ENCODE results near the gene CADPS2.

CADPS2 gene

GRCh38 chr7:122886357-122887081, at the start of gene CADPS2:
Gene CADPS2, minus strand, starts transcription at chr7:122886460. Its CDS starts 123 bp downstream, at chr7:122886337.
- DNase-seq (ENCODE audit: low spot score), result no peak

DNA sequence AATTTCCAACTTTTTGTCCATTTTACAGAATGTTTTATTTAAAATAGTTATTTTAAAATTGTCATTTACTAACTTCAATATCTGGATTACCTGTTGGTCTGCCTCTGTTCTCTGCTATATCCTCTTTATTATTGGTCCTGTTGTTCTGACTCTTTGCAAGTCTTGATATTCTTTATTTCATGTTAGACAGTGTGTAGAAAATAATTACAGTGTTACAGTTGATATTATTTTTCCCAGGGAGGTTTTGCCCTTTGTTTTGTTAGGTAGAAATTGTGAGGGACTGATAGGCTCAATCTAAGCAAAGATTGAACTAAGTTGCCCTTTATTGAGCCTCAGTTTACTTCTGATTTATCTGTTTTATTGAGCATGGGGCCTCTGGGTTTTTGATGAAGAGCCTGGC, 49.4 kb upstream of the CADPS2 start:
- DNase-seq (ENCODE audit: low spot score), result no peak

GRCh38 chr7:122919643-122920181, 33.5 kb upstream of the CADPS2 start:
- DNase-seq (ENCODE audit: low spot score), result no peak

DNA sequence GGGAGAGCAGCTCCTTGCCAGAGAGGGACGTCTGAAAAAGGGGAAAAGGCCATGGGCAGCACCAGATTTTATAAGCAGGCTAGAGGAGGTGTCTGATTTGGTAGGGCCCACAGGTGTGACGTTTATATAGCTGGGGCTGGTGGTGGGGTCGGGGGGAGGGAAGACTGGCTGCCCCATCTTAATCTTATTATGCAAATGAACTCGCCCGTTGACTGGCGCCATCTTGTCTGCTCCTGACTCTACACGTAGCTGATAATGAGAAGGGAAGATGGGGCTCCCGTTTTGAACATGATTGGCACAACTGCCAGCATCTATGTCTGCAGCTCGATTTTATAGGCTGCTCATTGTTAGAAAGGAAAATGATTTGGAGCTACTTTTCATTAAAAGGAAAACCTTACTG, 28.6 kb upstream of the CADPS2 start:
- no peak for DNase-seq (ENCODE audit: low spot score)

GRCh38 chr7:122913608-122914007, 27.3 kb upstream of the CADPS2 start:
- DNase-seq (ENCODE audit: low spot score), result no peak

DNA sequence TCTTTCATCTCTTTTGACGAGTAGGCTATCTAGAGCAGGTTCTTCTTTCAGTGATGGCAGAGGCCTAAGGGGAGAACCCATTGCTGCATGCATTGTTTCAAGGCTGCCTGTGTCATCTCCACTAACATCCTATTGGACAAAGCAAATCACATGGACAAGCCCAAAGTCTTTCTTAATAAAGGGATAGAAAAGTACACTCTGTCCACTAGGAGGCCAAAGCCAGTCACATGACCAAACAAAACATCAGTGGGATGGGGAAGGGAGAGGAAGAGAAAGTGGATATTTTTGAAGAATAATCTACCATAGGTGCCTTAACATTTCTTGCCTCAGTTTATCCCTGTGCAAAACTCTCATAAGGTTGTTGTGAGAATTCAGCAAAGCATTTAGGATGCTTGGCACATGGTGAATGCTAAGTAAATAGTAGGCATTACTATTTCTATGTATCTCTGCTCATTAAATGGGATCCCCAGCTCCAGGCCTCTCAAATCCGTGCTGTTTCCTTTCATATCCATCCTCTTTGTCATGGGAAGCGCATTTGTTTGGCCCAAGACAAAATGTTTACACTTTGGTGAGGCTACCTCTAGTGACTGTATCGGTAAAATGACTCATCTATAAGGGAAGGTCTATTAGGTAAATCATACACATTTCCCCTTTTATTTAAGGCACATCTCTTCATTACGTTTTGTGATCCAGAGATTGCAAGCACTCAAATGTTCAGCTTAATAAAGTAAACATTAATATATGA, 16.7 kb upstream of the CADPS2 start:
- DNase-seq (ENCODE audit: low spot score), result no peak

- no peak for DNase-seq (ENCODE audit: low spot score)
Observed at GRCh38 chr7:122901250-122901649, 15.0 kb upstream of the CADPS2 start.

- no peak for DNase-seq (ENCODE audit: low spot score)
Observed at GRCh38 chr7:122896509-122896908, 10.2 kb upstream of the CADPS2 start.

GRCh38 chr7:122893486-122893885, 7.2 kb upstream of the CADPS2 start:
- no peak for DNase-seq (ENCODE audit: low spot score)

GRCh38 chr7:122889116-122889515, 2.9 kb upstream of the CADPS2 start:
- DNase-seq (ENCODE audit: low spot score), result no peak

DNA sequence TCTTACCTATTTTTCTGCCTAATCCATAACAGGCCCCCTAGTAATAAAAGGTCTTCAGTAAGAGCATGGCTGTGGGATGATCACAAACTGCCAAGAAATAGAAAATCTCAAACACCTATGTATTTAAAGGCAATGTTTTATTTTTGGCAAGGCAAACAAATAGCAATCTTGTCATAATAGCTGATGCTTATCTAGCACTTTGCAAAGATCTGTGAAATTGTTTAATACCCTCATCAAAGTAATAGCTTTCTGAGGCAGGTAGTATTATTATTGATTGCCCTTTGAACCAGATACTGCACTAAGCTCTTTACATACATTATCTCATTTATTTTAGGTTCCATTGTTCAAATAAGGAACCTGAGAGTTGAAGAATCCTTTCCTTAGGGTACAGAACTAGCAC, 1.6 kb upstream of the CADPS2 start:
- no peak for DNase-seq (ENCODE audit: low spot score)

GRCh38 chr7:122887198-122887597, 938 bp upstream of the CADPS2 start:
- DNase-seq (ENCODE audit: low spot score), result no peak

GRCh38 chr7:122885583-122886356, 490 bp downstream of the CADPS2 start:
- DNase-seq (ENCODE audit: low spot score), result no peak

DNA sequence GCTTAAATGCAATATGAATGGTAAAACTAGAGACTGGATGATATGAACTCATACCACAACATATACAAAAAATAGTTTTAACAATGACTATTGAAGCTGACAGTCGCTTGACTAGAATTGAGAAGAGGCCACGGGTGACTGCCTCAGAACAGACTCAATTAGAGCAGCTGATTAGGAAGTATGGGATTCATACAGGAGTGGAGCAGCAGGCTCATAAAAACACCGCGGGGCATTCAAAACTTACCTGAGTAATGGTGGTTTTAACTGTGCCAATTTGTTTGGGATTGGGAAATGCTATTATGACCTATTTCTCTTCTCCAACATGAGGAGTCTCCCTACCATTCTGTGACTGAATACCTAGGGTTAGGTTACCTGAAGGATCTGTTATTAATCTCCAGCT, 2.1 kb downstream of the CADPS2 start:
- no peak for DNase-seq (ENCODE audit: low spot score)

DNA sequence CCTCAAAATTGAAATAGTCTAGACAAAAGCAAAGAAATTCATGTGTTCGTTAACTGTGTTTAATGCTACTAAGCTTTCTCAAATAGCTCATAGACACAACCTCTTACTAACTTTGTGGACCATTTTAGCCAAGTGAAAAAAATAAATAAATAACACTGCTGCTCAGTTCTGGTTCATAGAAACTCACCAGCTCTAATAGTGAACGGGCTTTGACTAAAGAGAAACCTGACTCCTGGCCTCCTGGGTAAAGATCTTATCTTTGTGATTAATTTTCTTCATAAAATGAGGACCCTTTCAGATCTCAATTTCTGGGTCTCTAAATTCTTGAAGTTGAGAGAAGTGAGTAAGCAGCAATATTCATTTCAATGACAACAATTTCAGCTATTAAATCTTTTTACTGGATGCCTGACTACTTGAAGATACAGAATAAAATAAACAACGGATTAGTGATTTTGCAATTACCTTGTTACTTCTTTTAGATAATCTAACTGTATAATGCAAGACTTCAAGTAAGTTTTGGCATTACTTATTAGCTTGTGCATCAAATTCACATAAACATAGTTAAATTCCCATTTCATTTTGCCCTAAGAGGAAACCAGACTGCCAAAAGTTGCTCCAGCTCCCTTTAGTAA, 3.1 kb downstream of the CADPS2 start:
- DNase-seq (ENCODE audit: low spot score), result no peak

DNA sequence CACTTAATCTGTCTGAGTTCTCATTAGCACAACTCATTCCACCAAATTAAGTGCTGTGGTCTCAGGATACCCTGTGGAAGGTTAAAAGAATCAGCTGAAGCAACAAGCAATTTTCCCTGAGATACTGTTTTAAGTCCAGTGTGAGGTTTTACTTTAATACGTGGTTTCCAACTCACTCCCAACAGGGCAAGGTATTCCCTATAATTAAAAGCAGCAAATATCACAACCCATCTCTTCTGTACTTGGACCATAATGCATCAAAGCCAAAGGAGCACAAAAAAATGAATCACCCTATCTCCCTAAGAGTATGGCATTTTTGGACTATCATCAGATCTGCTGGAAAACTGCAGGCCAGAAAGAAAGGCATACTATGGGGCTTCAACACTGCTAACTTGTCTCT, 4.9 kb downstream of the CADPS2 start:
- DNase-seq (ENCODE audit: low spot score), result no peak

DNA sequence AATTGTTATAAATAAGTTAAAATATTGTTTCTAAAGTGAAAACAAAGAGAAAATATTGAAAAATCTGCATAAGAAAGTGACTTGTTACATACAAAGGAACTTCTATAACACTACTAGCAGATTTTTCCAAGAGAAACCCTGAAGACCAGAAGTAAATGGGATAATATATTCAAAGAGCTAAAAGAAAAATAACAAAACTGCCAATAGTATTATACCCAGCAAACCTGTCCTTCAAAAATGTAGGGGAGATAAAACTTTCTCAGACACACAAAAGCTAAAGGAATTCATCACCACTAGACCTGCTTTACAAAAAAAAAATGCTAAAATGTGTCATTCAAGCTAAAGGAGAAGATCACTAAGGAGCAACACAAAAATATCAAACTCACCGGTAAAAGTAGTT, 17.0 kb downstream of the CADPS2 start:
- DNase-seq (ENCODE audit: low spot score), result no peak

- DNase-seq (ENCODE audit: low spot score), result no peak
Observed at GRCh38 chr7:122867471-122867980, 18.7 kb downstream of the CADPS2 start.

DNA sequence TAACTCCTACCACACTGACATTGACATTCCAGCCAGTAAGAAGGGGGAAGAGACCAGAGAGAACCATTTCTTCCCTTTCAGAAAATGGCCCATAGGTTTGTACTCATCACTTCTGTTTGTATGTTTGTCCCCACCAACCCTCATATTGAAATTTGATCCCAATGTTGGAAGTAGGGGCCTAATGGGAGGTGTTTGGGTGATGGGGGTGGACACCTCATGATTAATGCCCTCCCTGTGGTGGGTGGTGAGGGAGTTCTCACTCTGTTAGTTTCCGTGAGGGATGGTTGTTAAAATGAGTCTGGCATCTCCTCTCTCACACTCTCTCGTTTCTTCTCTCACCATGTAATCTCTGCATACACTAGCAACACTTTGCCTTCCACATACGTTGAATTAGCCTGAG, 21.4 kb downstream of the CADPS2 start:
- DNase-seq (ENCODE audit: low spot score), result no peak

GRCh38 chr7:122864016-122864415, 22.2 kb downstream of the CADPS2 start:
- no peak for DNase-seq (ENCODE audit: low spot score)

DNA sequence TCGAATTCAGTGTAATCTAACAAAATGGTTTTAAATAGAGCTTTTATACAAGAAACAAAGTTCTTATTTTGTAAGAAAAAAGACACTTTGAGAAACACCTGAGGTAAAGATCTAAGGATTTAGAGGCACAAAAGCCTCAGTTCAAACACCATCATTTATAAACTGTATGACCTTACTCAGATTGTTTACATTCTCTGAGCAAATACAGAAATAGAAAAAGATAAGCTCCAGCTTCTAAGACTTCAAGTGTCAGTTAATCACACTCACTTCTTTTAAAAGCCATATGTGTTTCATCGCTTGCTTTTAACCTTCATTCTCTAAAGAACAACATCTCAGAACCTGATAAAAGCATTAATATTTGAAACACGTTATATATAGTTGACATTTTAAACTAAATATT, 27.9 kb downstream of the CADPS2 start:
- DNase-seq (ENCODE audit: low spot score), result no peak

DNA sequence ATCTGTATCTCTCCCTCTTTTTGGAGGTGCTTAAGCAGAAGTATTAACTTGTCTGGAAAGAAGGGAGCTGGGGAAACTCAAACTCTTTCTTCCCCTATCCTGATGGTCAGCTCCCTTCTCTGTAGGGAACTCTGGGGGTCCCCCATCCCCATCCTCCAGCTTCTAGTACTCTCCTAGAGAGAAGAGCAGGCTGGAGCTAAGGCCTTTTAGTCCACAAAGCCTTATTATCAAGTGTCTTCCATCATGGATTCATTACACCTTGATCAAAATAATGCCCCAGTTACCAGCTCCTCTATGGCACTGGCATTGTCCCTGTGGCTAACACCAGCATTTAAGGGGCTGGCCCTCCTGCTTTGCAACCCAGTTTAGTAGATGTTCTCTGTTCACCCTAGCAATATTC, 35.7 kb downstream of the CADPS2 start:
- no peak for DNase-seq (ENCODE audit: low spot score)

Measured in hematopoietic multipotent progenitor cell treated with erythropoietin and hydrocortisone succinate and interleukin-3 and kit ligand, for 17 days (in vitro differentiated cells).